HuH-7 (cell line): ENCODE results near the gene SAMD5.

Source experiments
- DNase-seq: peaks from one replicate; pipeline ENCODE4 v3.0.0; 2011; ENCODE audit warnings: low spot score

SAMD5 gene

DNA sequence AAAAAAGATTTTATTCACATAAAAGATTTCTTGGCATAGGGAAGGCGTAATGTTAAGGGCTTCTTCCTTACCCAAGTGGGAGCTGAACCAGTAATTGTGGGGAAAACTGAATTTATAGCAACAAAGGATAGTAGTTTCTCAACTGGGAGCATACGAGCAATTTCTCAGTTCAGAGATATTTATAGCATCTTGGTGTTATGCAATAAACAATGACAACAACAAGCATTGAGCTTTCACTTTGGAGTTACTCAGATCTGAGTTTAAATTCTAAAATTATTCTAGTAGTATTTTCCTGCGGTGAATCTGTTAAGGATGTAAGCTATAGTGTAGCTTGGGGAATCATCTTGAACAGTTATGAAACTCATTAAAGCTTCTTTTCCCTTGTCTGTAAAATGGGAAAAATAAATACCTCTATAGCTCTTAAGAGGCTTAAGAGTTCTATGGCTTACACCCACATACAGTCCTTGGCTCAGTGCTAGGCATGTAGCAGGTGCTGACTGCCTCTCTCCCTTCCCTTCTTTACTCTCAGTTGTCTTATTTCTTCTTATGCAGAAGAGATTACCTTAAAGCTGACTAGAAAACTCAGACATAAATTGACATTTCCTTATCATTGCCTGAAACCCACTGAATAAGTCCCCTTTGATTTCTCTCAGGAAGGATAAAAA, 58.8 kb downstream of the SAMD5 start:
- no peak for DNase-seq

DNA sequence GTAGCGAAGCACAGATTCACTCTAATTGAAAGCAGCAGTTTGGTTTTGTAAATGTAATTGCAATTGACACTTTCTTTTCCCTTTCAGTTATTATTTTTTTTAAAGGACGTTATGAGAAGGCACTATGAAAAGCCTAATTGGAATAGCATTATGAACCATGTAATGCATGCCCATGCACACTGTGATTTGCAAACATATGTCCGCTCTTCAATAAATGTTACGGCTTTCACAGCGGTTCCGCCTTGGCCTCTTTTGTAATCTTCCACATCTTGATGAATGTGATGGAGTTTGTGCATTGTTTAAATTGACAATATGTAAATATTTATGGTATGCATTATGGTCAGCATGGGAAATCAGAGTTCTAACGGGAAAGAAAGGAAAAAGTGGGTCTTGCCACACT, 61.3 kb downstream of the SAMD5 start:
- DNase-seq, result no peak

DNA sequence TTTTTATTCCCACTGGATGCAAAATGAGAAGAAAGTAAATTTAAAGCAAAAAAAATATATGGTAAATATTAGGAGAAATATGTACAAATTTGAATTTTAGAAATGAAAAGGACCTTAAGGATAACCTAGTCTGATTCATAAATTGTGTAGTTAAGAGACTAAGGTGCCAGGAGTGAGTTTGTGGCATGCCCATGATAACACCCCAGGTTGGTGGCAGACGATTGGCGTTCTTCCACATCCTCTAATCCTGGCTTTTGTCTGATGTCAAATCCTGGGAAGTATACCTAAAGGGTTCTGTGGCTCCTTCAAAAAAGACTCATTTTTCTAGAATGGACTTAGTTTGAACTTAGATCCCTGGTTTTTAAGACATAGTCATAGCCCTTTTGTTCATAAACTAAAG, 62.2 kb downstream of the SAMD5 start:
- DNase-seq, result no peak

DNA sequence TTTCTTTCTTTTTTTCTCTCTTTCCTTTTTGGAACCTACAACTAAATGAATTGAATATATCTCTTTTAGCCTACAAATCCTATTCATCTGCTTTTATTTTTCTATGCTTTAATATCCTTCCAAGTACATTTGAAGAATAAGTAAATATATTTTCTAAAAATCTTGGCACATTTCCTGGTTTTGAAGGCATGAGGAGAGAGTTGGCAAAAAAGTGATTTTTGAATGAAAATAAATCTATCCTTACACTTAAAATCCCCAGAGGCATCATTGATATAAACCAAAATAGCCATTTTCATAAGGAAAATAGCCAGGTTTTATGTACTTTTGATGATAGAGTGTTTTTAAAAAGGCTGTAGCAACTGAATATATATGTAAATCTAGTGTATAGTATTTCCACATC, 69.0 kb downstream of the SAMD5 start:
- no peak for DNase-seq

DNA sequence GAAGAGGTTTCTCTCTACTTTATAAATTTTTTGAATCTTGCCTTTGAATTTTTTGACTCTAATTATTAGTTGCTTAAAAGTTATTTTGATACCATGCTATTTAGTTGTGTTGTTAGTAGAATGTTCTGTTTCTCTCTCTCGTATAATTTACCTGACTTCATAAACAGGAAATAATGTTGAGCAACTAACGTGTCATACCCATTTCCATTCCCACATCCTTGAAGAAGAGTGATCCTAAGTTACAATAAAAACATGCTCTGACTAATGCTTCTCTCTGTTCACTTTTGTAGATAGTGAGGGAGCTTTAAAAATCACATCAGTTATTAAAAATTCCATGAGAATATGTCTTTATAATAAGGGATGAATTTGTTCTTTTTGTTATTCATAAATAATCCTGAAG, 69.7 kb downstream of the SAMD5 start:
- no peak for DNase-seq

DNA sequence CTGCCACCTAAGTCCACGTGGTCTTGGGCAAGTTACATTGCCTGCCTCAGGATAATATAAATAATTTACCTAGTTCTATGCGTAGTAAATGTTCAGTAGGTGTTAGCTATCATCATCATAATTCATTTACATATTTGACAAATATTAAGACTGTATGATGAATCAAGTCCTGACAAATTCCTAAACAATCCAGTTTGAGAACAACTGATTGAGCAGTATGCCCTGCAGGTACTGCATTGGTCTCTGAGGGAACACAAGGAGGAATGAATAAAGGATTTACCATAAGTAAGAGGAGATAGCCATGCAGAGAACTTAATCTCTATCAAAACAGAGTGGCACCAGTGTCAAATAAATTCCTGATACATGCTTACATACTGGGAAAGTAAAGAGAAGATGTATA, 70.4 kb downstream of the SAMD5 start:
- DNase-seq, result no peak

DNA sequence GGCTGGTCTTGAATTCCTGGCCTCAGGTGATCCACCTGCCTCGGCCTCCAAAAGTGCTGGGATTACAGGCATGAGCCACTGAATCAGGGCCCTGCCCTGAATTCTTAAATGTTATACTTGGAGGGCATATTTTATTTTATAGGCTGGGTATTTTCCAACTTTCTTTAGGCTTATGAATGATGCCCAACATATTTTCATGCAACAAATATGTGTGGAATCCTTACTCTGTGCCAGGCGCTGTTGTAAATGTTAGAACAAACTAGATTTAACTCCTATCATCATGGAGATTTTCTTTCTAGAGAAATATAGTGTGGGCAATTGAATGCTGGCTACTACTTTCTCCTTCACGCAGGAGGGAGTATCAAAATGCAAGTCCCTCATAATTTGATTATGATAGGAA, 71.2 kb downstream of the SAMD5 start:
- no peak for DNase-seq

DNA sequence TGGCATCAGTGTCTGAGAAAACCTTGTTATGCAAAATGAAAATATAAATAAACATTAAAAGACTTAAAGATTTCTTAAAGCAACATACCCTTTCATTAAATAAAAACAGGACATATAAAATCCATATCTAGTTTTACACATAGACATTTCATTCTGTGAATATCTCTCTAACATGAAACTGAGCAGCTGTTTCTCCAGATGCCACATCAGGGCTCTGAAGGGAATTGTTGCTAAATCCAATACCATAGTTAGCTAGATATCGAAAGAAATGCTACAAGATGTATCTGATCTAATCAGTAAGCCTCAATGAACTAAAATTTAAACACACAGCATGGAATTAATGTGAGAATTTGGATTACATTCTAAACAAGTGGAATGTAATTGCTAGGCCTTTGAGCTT, 74.5 kb downstream of the SAMD5 start:
- DNase-seq, result no peak

DNA sequence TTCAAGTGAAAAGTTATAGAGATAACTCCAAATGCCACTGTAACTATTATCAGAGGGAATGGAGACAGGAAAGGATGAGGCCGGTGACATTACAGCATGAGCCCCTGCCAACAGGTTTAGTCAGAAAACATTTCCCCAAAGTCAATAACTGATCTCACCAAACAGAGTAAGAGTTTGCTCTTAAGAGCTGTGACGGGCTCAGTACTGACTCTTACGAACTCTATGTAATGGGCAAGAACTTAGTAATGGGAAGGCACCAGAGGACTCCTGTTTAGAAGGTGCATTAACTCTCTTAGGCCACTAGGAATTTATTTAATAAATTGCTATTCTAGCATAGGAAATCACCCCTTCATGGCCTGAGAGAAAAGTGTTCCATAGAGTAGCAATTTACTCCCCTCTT, 76.8 kb downstream of the SAMD5 start:
- DNase-seq, result no peak

DNA sequence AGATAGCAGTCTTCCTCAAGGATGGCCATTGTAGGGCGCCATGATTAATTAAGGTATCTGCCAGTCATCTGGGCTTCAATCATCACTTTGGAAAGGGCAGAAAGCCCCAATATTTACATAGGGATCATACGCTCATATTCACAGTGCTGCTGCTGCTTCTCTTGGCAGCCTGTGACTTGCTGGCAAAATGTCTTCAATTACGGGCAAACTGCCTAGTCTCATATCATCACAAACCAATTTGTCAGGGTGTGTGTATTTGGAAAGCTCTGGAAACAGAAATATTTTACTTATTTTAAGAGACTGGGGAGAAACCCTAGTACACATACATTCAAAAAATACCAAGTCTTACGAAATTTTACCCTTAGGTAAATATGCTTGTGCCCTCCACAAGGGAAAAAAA, 77.6 kb downstream of the SAMD5 start:
- DNase-seq, result no peak

DNA sequence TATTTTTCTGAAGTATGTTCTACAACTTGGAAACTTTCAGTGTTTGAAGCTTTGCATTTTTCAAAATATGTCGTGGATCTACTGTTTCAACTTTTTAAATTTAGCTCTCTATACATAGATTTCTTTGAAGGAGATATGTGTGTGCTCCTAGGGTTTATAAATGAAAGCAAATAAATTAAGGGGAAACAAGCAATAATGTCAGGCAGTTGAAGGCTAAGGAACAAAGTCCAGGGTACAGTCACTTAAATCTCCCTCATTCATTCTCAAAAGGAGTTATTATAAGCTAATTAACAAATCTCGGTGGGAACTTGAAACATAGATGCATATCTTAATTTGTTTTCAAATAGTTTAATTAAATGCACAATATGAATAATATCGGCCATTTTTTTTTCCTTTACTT, 79.4 kb downstream of the SAMD5 start:
- DNase-seq, result no peak

DNA sequence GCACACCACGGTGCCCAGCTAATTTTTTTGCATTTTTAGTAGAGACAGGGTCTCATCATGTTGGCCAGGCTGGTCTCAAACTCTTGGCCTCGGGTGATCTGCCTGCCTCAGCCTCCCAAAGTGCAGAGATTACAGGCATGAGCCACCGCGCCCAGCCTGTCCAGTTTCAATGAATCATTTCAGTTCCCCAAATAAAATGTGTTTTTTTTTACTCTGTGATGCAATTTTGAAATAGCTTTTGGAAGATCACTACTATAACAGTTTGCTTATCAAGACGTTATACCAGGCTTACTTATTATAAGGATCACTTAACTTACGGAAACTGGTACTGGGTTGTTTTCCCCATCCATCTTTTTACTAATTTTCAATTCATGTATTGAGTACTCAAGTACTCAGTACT, 80.0 kb downstream of the SAMD5 start:
- DNase-seq, result no peak

DNA sequence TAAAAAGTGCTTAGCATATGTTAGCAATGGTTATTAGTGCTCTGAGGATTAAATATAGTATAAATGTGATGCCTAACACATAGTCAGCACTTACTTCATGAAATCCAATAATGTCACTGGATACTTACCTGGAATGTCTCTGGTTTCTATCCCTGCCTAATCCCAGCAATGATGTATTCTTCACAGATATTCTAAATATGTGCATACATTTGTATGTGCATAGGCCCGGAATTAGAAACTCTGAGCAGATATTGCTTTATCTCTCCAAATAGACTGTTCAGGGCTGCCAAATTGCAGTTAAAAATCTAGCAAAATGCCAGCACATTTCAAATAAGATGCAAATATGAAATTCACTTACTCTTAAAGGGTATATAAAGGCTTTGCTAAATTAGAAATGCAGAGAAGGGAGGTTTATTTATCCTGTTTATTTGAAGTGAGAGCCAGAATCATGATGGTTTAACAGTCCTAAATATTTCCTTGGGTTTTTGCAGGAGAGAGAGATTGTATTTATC, 81.3 kb downstream of the SAMD5 start:
- DNase-seq, result no peak

DNA sequence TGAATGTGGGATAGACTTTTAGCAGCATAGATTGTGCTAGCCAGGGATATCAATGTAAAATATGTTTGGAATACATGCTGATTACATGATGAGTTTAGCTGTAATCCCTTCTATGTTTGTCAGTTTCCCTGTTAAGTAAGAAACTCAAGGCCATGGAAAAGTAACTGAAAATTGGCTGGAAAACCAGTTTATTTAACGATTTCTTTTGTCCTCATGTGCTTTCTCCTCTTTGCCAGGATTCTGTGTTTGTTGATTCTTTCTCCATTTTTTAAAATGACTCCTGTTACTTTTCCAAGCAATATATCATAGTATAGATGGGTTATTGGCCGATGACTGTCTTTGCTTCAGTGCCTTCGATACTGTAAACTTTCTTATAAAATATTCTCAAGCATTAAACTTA, 87.5 kb downstream of the SAMD5 start:
- no peak for DNase-seq

DNA sequence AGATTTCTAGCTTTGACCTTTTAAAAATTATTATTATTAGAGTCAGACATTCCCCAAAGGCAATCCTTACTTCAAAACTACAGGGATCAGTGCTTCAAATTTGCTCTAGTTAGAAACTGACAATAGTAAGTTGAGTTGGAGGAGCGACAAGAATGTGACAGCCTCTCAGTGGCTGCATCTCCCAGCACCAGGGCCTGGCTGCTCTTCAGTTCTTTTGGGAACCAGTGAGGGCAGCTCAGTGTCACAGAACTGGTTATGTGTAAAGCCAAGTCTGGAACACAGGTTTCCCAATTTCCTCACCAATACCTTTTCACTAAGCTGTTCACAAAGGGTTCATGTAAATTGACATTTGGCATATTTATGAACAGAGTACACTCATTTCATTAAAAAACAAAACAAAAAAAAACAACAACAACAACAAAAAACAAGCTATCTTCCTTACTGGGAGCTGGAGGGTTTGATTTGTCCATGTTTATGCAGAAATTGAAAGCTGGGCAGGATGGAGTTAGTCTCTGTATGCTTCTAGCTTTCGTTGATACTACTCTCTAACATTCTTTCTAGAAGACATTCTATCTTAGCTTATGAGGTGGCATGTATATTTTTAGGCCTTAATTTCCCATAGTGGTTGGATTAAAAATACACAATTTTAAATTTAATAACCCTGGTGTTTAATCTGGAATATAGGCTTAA, 95.0 kb downstream of the SAMD5 start:
- no peak for DNase-seq

DNA sequence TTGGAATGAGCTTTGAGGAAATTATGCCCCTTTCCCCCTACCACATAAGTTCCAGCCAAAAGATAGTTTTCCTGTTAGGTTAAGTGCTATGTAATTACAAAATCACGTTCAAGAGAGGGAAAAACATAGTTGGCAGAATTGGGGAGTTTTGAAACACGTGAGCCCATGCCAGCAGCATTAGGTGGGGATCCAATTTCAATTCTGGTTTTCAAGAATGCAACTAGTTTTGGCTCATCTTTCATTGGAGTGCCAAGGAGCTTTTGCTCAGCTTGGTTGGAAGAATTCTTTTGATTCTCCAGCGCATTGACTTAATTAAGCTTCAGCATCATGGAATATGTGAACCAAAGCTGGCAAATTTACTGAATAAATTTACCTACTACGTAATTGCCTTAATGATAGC, 95.9 kb downstream of the SAMD5 start:
- DNase-seq, result no peak

DNA sequence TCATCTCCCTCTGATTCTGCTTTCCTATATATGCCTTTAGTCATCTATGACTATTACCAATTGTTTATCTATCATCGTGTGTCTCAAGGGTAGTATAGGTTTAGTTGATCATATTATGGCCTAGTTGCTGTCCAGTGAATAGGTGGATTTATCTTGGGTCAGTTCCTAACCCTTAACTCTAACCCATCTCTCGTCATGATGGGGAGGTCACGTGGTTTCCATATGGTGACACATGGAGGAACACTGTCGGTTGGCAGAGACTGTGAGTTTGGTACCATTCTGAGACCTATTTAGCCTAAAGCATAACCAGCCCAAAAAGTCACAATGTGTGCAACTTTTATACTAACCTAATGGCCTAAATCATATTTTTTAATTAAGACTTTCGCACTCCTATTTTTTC, 103.5 kb downstream of the SAMD5 start:
- DNase-seq, result no peak

DNA sequence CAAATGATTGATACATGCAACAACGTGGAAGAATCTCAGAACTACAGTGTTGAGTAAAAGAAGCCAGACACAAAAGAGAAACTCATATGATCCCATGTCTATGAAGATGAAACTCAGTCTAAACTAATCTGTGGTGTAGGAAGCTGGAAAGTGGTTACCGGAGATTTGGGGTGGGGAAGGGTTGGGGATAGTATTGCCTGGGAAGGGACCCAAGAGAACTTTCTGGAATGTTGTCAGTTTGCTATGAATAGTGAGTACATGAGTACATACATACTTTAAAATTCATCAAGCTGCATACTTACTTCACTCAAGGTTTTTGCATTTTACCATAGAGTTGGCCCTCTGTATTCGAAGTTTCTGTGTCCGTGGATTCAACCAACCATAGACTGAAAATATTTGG, 106.0 kb downstream of the SAMD5 start:
- no peak for DNase-seq

DNA sequence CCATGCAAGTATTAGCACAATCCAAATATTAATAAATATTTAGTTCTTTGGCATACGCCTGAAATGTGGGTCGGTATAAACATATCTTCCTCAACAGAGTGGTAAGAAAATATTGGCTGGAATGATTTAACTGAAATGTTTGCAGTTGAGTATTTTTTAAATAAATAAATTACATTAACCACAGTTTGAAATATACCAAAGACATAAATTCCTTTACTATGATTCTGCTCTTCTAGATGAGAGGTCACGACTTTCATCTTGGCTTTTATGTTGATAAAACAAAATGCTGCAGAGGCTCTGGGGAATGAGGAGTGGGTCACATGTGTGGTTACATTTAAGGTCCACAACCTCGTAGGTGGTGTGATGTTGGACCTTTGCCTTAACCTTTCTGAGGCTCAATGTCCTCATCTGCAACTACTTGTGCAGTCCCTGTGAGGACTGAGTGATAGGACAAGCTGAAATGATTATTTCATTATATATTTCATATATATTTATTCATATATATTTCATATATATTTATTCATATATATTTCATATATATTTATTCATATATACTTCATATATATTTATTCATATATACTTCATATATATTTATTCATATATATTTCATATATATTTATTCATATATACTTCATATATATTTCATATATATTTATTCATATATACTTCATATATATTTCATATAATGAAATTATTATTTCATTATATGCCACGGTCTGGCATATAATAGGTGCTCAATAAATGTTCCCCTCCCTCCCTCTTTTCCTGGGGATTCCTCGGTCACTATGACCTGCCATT, 107.4 kb downstream of the SAMD5 start:
- no peak for DNase-seq

DNA sequence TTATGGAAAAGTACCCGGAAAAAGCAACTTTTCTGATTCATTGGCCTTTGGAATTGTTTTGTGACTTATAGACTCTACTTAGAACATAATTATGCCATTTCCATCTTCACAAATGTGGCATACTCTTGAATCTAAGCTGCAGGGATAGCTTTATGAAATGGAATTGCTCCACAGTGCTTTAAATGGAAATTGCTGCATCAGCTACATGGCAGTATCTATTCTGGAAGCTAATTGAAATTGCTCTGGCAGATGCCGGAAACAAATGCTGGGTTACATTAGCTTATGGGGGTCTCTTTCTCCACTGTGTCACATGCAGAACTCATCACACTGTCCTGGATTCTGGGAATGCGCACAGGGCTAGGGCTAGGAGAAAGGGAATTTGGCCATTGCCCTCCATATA, 108.9 kb downstream of the SAMD5 start:
- DNase-seq, result no peak

DNA sequence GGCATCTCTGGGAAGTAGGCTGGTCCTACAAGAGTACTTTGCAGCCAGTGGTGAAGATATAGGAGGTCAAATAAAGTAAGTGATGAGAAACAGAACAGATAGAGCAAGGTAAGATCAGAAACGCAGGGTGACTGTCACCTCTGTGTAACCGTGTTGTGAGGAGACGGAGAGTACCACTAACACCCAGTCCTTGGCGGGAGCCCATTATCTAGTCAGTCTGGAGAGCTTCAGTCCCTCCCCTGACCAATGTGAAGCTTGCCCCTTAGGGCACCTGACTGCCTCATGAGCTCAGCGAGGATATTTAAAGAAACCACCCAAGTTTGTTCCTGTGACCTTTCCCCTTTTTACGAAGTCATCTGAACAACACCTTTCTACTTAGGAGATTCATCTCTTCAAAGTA, 110.0 kb downstream of the SAMD5 start:
- DNase-seq, result no peak

DNA sequence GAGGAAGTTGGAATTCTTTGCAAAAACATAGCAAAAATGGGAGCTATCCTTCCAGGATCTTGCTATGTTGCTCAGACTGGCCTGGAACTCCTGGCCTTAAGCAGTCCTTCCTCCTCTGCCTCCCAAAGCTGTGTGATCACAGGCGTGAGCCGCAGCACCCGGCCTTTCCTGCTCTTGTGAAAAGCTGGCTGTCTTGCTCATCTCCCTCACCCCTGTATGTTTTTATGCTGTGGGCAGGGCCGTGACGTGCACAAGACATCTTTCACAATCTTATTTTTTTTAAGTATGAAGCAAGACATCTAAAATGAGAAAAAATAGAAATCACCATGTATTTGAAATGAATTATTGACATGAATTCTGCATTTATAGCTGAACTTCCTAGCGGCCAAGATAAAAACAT, 110.4 kb downstream of the SAMD5 start:
- DNase-seq, result no peak
